ENCODE results near the gene COL13A1. TPM values are rescaled to one million over a fixed set of nuclear protein-coding genes. Genes with fewer than 3 reads are reported as not detected.

The COL13A1 gene
- total RNA-seq, 4 donors from 2014 or later = 0.17 to 0.49 (median 0.44) TPM; not detected in 1

DNA sequence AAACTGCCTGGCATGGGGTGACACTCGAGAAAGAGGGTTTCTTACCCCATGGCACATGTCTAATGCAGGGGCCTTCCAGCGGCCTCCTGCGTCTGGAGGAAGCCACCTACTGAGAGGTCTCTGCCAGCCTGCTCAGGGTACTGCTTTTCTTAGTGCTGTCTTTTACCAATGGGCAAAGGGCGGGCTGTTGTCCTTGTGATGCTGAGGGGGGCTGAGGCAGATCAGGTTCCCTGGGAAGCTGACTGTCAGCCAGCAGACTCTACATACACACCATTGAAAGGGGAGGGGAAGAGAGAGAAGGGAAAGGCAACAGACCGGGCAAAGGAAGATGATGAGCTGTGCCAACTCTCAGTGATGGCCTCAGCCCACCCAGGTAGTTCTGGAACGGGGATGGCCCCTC is 48.7 kb downstream of the COL13A1 start:
- TF ChIP-seq, protein P1, sequence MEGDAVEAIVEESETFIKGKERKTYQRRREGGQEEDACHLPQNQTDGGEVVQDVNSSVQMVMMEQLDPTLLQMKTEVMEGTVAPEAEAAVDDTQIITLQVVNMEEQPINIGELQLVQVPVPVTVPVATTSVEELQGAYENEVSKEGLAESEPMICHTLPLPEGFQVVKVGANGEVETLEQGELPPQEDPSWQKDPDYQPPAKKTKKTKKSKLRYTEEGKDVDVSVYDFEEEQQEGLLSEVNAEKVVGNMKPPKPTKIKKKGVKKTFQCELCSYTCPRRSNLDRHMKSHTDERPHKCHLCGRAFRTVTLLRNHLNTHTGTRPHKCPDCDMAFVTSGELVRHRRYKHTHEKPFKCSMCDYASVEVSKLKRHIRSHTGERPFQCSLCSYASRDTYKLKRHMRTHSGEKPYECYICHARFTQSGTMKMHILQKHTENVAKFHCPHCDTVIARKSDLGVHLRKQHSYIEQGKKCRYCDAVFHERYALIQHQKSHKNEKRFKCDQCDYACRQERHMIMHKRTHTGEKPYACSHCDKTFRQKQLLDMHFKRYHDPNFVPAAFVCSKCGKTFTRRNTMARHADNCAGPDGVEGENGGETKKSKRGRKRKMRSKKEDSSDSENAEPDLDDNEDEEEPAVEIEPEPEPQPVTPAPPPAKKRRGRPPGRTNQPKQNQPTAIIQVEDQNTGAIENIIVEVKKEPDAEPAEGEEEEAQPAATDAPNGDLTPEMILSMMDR (IDR thresholded peaks at IDR 0.05; ENCODE audit: low read depth) = no peak

DNA sequence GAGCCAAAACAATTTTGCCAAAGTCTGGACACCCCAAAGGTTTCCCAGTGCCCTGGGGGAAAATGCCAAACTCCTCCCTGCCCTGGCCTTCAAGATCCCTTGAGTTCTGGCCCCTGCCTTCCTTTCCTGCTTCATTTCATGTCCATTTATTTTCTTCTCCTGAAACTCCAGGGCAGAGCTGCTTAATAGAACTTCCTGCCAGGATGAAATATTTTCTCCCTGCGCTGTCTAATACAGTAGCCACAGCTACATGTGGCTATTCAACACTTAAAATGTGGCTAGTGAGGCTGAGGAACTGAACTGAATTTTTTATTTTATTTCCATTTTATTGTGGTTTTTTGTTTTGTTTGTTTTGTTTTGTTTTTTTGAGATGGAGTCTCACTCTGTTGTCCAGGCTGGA is 49.6 kb downstream of the COL13A1 start:
- TF ChIP-seq, protein P1 (IDR thresholded peaks at IDR 0.05; ENCODE audit: low read depth) = no peak

DNA sequence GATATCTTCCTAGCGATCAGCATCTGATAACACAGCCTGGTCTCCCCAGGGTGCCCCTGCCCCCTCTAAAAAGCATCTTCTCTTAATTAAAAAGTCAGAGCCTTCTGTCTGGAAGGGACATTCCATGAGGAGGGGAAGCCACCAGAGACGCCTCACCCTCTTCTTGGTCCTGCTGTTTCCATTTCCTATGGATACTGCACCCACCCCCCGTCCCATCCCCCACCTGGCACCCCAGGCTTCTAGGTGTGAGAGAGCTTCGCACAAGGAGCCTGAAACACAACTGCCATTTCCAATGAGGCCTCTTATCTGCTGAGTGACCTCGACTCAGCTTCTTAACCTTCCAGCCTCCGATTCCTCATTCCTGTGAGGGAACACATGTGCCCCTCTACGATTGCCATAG is 51.4 kb downstream of the COL13A1 start:
- TF ChIP-seq, protein P1 (IDR thresholded peaks at IDR 0.05; ENCODE audit: low read depth) = no peak

DNA sequence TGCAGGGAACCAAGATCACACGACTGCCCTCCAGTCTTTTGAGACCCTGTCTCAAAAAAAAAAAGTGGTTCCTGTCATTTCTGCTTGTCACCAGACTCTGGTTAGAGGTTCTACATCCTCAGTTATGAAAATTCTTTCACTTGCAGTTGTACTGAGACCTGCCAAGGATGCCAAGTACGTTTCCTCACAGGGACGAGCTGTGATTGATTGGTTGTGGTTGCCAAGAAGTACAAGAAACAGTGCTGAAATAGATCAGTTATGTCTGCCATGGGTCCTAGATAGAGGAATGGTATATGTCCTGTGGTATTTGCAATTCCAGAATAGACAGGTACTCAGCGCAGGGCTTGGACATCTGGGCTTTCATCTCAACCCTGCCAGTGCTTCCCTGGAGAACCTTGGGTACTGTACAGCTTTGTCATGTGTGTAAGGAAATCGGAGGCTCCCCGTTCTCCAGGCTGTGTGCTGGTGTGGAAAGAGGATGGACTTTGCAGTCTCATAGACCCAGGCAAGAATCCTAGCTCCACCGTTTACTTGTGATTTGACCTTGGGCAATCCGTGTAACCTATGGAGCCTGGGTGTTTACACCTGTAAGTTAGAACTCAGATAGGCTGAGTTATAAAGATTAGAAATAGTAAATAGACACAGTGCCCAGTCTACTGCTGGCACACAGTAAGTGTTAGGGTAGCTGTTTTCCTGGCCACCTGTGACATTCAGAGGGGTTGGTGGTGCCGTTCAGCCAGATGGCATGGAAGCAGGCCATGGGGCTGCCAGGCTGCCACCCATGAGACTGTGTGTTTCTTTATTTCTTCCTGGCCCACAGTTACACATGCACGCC is 53.0 kb downstream of the COL13A1 start:
- TF ChIP-seq, protein P1 (IDR thresholded peaks at IDR 0.05; ENCODE audit: low read depth) = no peak

DNA sequence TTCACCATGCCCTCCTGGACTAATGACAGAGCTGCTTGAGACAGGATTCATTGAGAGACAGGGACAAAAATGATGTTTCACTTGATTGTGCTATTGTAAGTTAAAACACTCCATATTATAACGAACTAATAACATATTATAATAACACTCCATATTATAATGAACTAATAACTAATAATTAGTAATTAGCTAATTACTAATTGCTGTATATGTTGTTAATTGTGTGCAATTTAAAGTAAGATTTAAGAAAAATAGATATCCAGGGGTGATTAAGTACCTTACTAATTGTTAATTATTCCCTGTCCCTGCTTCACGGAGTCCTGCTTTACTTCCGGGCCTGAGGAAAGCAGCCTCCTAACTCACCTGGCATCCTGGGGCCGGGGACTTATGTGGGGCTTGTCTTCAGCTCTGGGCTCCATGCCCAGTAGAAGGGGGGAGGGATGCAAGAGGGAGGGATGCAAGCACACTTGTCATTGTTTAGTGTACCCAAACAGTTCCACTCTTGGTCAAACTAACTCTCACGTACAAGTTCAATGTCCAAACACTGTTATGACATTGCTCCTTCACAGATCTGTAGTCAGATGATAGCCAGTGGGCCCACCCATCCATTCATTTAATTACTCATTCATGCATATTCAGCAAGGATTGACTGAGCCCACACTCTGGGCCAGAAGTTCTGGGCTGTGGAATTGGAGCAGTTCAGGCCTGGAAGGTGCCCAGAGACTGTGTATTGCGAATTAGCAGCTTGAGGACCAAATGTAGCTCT is 53.8 kb downstream of the COL13A1 start:
- TF ChIP-seq, protein P1 (IDR thresholded peaks at IDR 0.05; ENCODE audit: low read depth) = no peak

DNA sequence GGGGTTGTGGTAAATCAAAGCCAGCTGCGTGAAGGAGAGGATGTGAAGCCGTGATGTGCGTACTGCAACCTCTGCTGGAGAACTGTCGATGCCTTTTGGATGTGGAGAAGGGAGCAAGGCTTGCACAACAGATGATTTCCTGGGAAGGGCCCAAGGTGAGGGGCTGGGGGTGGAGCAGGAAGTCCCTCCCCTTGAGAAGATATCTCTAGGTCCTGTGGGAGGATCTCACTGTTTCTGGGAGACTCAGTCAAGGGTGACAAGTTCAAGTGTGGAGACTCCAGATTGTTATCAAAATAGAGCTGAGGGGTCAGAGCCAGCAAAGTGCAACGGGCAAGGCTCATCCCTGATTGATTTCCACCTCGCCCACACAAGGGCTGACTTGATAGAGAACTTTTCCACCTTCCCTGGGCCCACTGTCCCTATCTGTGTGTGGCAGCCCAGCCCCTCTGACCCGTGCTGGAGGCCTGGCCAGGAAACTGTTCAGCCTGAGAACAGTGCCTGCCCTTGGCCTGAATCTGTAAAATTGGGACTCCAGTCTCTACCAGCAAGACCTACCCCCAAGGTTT is 55.0 kb downstream of the COL13A1 start:
- TF ChIP-seq, protein P1 (IDR thresholded peaks at IDR 0.05; ENCODE audit: low read depth) = no peak

DNA sequence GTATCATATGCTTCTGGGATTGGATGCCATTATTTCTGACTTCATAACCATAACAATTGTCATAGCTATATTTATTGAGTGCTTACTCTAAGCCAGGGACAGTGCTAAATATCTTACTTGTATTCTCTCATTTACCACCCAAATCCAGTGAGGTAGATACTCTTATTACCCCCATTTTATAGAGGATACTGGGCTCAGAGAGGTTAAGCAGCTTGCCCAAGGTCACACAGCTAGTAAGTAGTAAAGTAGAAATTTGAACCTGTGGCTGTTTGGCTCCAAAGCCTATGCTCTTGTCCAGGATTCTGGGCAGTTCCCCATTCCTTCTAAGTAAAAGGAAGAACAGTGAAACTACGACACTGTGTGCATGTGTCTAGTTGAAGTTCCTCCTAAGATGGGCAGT is 56.5 kb downstream of the COL13A1 start:
- TF ChIP-seq, protein P1 (IDR thresholded peaks at IDR 0.05; ENCODE audit: low read depth) = no peak

All from subcutaneous adipose tissue (tissue), 4 donors.